Chondrocyte (in vitro differentiated cells): ENCODE results near the gene BCAT1. TPM values are rescaled to one million over a fixed set of nuclear protein-coding genes. Genes with fewer than 3 reads are reported as not detected.

ENCODE experiments used
- DNase-seq: peaks from one replicate; pipeline ENCODE4 v3.0.0; 2021; ENCODE audit warnings: mixed read lengths, low spot score
- H3K27ac Mint-ChIP-seq: one replicate; pipeline ENCODE4 v1.8.0; 2021; ENCODE audit warnings: mild to moderate bottlenecking, moderate library complexity, mixed read lengths; ENCODE audit not compliant: unreplicated experiment
- H3K27me3 Mint-ChIP-seq: 2 replicates; pipeline ENCODE4 v1.8.0; 2021; ENCODE audit warnings: low read depth, mixed read lengths
- H3K36me3 Mint-ChIP-seq: 2 replicates; pipeline ENCODE4 v1.8.0; 2021; ENCODE audit warnings: low read depth, mixed read lengths
- H3K4me1 Mint-ChIP-seq: 2 replicates; pipeline ENCODE4 v1.8.0; 2021; ENCODE audit warnings: low read depth, mild to moderate bottlenecking, mixed read lengths
- H3K4me3 Mint-ChIP-seq: one replicate; pipeline ENCODE4 v1.8.0; 2021; ENCODE audit warnings: mild to moderate bottlenecking, moderate library complexity, mixed read lengths; ENCODE audit not compliant: unreplicated experiment
- H3K9me3 Mint-ChIP-seq: 2 replicates; pipeline ENCODE4 v1.8.0; 2021; ENCODE audit warnings: low read depth, mixed read lengths
- CTCF ChIP-seq: fragments of 200-600 bp; sonication (generic); IDR thresholded peaks from 2 replicates; pipeline ENCODE4 v1.5.0; 2021; ENCODE audit warnings: antibody characterized with exemption, mild to moderate bottlenecking, moderate library complexity
- total RNA-seq: library from RNA; stranded (reverse); gene quantifications from 3 replicates; pipeline ENCODE4 v1.2.1, GENCODE V29; 2021

The BCAT1 gene
- total RNA-seq, 1 donor from 2014 or later: 240 TPM

GRCh38 chr12:24797901-24798300, 151.0 kb downstream of the BCAT1 start:
- no peak for DNase-seq
- peaks cover under 1% of the 10 kb centered on the region for H3K9me3 Mint-ChIP-seq
- TF ChIP-seq CTCF: no peak

GRCh38 chr12:24796876-24797275, 152.0 kb downstream of the BCAT1 start:
- Mint-ChIP-seq H3K27ac (no peak overlapping the region), H3K9me3 (no peaks in the 10 kb centered on the region), H3K27me3 (no peaks in the 10 kb centered on the region), H3K4me3 (no peak overlapping the region), H3K4me1 (peaks cover 8% of the 10 kb centered on the region), H3K36me3 (no peaks in the 10 kb centered on the region)
- no peak for DNase-seq
- TF ChIP-seq CTCF: no peak

More at GRCh38 chr12:24797901-24798300, 151.0 kb downstream of the BCAT1 start:
- Mint-ChIP-seq H3K36me3 (no peaks in the 10 kb centered on the region), H3K27me3 (no peaks in the 10 kb centered on the region), H3K27ac (no peak overlapping the region), H3K4me3 (no peak overlapping the region), H3K4me1 (peaks cover 8% of the 10 kb centered on the region)

GRCh38 chr12:24795699-24796347, 153.1 kb downstream of the BCAT1 start:
- Mint-ChIP-seq H3K36me3 (no peaks in the 10 kb centered on the region), H3K27me3 (no peaks in the 10 kb centered on the region), H3K27ac (no peak overlapping the region), H3K9me3 (no peaks in the 10 kb centered on the region), H3K4me1 (peaks cover 18% of the 10 kb centered on the region), H3K4me3 (no peak overlapping the region)
- no peak for DNase-seq
- no peak for TF ChIP-seq CTCF

GRCh38 chr12:24791622-24792021, 157.3 kb downstream of the BCAT1 start:
- H3K4me3 Mint-ChIP-seq: no peak overlapping the region
- no peaks in the 10 kb centered on the region for H3K27me3 Mint-ChIP-seq
- no peak overlapping the region for H3K27ac Mint-ChIP-seq
- no peak for DNase-seq
- H3K4me1 Mint-ChIP-seq: peaks cover 20% of the 10 kb centered on the region
- H3K9me3 Mint-ChIP-seq: no peaks in the 10 kb centered on the region
- TF ChIP-seq CTCF: no peak
- no peaks in the 10 kb centered on the region for H3K36me3 Mint-ChIP-seq

- no peak for DNase-seq
Observed at GRCh38 chr12:24788886-24789285, 160.0 kb downstream of the BCAT1 start.

More at GRCh38 chr12:24788886-24789285, 160.0 kb downstream of the BCAT1 start:
- no peak for TF ChIP-seq CTCF
- Mint-ChIP-seq H3K36me3 (no peaks in the 10 kb centered on the region), H3K27ac (no peak overlapping the region), H3K4me3 (no peak overlapping the region), H3K4me1 (peaks cover 16% of the 10 kb centered on the region), H3K9me3 (no peaks in the 10 kb centered on the region), H3K27me3 (no peaks in the 10 kb centered on the region)
